C4-2B (cell line): ENCODE measurements around the gene PPARG.
"Not testable (repeated sequence)": the region's sequence is repeated elsewhere in the genome, so short reads cannot be mapped to it uniquely, and the experiment has no call there.

Experiments used
- H3K27ac ChIP-seq: fragments of 450-650 bp; 2 replicates; pipeline ENCODE4 v1.5.1; 2017
- ZFX ChIP-seq: fragments of 450-650 bp; IDR thresholded peaks from 2 replicates; pipeline ENCODE4 v1.6.1; 2017
- TF ChIP-seq, protein P1 (sequence below): fragments of 450-650 bp; conservative IDR thresholded peaks from 2 replicates; pipeline ENCODE4 v1.5.1; 2017; ENCODE audit warnings: mild to moderate bottlenecking

Gene PPARG

DNA sequence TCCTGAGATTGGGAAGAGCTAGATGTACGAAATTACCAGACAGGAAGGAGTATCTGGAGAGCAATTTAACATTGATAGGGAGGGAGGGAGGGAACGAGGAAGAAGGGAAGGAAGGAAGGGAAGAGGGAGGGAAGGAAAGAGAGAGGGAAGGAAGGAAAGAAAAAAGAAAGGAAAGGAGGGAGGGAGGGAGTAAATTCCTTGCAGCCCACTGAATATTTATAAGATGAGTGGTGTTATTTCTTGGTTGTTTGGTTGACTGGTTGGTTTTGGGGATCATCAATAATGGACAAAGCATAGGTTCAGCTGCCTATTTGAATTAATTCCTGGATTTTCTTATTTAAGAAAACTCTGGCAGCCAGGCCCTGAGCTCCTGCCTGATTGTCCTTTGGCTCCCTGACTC lies 179.9 kb downstream of the PPARG start:
- H3K27ac ChIP-seq = no peak overlapping the region
- TF ChIP-seq, protein P1, sequence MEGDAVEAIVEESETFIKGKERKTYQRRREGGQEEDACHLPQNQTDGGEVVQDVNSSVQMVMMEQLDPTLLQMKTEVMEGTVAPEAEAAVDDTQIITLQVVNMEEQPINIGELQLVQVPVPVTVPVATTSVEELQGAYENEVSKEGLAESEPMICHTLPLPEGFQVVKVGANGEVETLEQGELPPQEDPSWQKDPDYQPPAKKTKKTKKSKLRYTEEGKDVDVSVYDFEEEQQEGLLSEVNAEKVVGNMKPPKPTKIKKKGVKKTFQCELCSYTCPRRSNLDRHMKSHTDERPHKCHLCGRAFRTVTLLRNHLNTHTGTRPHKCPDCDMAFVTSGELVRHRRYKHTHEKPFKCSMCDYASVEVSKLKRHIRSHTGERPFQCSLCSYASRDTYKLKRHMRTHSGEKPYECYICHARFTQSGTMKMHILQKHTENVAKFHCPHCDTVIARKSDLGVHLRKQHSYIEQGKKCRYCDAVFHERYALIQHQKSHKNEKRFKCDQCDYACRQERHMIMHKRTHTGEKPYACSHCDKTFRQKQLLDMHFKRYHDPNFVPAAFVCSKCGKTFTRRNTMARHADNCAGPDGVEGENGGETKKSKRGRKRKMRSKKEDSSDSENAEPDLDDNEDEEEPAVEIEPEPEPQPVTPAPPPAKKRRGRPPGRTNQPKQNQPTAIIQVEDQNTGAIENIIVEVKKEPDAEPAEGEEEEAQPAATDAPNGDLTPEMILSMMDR = no peak
- TF ChIP-seq ZFX = no peak

DNA sequence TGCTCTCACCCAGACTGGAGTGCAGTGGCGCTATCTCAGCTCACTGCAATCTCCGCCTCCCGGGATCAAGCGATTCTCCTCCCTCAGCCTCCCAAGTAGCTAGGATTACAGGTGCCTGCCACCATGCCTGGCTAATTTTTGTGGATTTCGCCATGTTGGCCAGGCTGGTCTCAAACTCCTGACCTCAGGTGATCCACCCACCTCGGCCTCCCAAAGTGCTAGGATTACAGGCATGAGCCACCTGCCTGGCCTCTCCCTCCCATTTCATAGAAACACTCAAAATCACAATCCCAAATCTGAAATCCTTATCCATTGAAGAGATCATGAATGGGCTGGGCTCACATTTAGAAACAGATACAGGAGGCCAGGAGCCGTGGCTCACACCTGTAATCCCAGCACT lies 180.4 kb downstream of the PPARG start:
- not testable (repeated sequence) for H3K27ac ChIP-seq

DNA sequence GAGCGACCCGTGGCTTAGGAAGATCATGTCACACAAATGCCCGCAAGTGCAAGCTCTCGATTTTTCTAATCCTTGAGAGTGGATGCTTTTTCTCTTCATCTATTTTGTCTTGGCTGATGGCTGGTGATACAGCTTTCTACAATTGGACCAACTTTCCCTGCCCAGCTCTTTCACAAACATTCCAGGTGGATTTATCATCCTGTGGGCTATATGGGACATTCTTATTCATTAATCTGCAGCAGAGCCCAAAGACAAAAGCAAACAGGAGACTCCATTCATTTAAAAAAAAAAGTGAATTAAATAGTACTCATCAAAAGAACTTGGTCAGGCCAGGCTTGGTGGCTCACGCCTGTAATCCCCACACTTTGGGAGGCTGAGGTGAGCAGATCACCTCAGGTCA lies 181.2 kb downstream of the PPARG start:
- H3K27ac ChIP-seq = no peak overlapping the region
- TF ChIP-seq ZFX = no peak
- TF ChIP-seq, protein P1 = no peak

DNA sequence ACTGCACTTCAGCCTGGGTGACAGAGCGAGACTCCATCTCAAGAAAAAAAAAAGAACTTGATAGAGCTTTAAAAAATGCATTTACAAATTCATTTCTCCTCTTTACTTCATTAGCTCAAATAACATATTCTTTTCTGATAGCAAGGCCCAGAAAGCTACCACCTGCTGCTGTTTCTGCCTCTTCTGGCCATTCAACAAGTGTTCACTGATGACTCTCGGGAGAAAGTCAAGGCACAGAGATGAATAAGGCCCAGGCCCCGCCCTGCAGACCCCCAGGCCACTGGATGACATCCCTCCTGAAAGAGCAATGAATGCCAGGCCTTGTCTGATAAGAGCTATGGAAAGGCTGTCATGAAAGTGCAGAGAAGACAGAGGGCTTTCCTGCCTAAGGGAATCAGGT lies 181.8 kb downstream of the PPARG start:
- no peak overlapping the region for H3K27ac ChIP-seq

DNA sequence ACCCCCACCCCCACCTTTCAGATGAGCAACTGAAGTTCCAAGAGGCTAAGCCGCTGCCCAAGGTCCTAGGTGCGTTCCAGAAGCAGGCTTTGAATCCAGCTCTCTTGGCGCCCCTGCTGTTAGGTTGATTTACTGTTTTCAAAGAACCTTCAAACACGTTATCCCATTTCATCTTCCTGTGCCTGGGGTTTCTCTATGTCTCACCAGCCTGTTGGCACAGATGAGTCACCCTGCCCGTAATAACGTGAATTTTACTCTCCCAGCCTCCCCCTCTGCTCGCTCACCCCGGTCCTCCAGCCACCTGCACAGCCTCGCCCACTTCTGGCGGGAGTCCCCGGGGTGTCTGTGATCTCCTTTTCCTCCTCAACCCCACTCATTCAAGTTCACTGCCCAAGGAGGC lies 182.4 kb downstream of the PPARG start:
- H3K27ac ChIP-seq = no peak overlapping the region
- TF ChIP-seq ZFX = no peak
- TF ChIP-seq, protein P1 = no peak

More for the DNA sequence above, 181.8 kb downstream of the PPARG start:
- TF ChIP-seq, protein P1 = no peak
- TF ChIP-seq ZFX = no peak

DNA sequence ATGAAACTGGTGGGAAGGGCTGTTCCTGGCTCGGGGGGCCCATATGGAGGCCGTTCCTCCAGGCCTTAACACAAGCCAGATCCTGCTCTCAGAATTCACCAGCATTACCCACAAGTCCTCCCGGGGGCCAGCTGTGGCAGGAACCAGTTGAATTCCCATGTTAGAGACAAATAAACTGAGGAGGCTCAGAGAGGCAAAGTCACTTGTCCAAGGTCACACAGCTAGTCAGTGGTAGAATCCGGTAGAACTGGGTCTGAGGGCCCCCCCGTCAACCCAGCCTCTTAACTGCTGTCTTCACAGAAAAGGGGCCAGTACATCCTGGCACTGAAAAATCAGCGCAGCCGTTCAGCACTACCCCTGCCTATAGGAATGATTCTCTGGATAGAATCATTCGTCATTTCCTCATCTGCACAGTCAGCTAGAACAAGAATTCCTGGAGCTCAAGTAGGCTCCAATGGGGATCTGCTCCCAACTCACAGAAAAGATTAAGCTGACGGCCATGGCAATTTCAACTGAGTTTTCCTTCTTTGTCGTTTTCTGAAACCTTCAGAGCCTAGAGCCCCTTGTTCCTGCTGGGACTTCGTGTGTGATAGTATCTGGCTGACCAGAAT lies 183.2 kb downstream of the PPARG start:
- H3K27ac ChIP-seq = no peak overlapping the region
- TF ChIP-seq, protein P1 = no peak
- TF ChIP-seq ZFX = no peak

DNA sequence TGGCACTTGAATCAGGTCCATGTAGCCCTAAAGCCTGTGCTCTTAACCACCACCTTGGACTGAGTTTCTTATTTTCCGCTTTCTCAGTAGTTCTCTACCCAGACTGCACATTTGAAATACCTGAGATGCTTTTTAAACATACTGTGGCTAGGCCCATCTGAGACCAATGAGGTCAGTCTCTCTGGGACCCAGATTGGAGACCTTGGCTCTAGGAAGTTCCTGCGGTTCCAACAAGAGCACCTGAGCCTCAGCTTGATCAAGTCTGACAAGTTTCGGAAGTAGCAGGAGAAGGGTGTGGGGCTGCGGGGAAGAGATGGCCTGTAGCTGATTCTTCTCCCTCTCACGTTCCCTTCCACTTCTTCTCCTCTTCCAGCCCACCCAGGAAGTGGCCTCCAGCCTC lies 183.9 kb downstream of the PPARG start:
- TF ChIP-seq ZFX = no peak
- TF ChIP-seq, protein P1 = no peak

DNA sequence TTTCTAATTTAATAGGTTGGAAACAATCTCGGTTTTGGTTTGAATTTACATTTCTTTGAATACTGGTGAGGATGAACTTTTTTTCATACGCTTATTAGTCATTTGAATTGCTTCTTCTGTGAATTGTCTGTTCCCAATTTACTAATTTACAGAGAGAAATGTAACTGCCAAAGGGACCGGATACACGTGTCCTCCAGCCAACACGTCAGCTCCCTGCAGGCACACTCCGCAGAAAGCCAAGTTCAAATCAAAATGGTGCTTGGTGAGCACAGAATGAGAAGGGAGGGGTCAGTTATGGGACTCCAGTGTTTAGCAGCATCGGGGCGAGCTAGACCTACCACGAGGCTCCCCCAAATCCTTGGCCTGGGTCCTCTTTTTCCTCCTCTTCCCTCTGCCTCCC lies 184.6 kb downstream of the PPARG start:
- no peak overlapping the region for H3K27ac ChIP-seq
- TF ChIP-seq, protein P1 = no peak
- TF ChIP-seq ZFX = no peak

More for the DNA sequence above, 183.9 kb downstream of the PPARG start:
- no peak overlapping the region for H3K27ac ChIP-seq
